ENCODE measurements around the gene CACNA1H.

CACNA1H gene

DNA sequence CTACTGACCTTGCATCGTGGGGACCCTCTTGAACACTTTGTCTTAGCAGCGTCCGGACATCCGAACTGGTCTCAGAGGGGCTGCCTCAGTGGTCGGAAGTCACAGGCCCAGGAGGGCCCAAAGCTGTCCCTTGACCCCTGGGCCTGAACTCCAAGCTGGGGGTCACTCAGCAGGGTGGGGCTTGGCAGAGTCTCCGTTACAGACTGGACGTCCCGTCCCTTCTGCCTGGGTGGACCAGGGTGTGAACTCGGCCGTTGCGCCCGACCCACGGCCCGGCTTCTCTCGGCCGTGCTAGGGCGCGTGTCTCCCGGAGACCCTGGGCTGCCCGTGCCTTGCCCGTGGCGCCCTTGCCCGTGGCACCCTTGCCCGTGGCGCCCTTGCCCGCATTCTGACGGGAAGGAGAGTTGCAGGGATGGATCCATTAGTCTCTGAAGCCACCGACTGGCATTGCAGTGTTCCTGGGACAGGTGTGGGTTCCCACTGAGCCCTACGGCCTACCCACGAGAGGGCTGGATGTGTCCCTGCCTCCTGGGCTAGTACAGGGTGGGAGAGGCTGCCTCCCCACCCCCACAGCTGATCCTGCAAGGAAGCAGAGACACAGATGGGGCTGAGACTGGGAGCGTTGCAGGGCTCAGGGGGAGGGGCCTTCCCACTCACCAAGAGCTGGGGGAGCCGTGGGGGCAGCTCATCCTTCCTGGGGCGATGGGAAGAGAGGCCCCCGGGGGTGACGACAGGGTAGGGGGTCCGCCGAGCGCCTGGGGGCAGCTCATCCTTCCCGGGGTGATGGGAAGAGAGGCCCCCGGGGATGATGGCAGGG is 4.9 kb downstream of the CACNA1H start:
- no peak for DNase-seq (ENCODE audit: low read depth in 1 of 2, low spot score in 1 of 2)

DNA sequence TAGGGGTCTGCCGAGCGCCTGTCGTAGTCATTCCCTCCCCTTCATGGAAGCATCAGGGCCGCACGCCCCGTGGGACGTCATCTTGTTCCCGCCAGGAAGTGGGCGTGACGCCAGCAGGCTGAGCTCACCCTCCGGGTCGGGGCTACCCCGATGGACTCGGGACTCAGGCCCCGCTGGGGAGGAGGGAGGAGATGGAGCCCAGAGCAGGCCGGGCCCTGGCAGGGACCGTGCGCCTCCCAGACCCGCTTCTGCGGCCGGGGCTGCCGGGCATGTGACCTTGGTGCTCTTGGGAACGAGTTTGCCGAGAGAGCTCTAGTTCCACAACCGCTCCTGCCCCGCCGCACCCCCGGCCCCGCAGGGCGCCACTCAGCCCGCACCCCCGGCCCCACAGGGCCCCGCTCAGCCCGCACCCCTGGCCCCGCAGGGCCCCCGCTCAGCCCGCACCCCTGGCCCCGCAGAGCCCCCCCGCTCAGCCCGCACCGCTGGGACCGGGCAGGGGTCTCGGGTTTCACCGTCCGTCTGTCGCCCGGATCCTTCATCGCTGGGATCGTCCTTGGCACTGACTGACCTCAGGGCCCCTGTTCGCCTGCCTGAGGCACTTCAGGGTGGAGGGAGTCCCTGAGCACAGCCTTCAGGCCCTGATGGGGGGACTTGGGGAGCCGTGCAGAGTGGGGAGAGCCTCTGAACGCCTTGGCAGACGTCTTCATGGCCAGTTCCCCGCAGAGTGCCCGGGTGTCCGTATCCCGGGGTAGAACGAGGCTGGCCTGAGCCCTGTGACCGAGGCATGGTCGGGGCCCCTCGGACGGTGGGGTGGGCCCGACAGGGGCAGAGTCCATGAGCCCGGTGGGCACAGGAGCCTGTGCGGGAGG is 5.8 kb downstream of the CACNA1H start:
- DNase-seq (ENCODE audit: low read depth in 1 of 2, low spot score in 1 of 2): no peak

DNA sequence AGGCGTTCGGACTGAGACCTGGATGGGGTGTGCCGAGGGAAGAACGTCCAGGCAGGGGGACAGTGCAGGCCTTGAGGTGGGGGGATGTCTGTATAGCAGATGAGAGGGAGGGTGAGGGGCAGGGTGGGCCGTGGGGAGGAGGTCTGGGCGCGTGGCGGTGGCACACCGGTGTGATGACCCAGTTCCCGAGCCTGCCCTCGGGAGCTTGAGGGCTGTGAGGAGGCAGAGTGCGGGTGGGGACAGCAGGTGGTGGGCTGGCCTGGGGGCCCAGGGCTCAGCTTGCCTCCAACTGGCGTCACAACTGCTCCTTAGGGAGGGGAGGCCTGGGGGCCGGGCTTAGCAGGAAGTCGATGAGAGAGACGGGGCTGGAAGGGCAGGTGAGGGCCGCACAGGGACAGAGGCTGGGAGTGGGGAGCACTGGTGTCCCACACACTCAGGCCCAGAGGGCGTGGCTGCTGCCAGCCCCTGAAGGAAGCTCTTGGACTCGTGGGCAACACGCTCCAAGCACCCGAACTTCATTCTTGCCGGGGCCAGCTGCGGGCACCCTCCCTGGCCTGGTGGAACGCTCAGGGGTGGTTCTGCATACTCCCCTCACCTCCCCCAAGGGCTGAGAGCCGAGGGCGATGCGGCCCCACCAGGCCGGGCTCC is 6.5 kb downstream of the CACNA1H start:
- no peak for DNase-seq (ENCODE audit: low read depth in 1 of 2, low spot score in 1 of 2)

- no peak for DNase-seq (ENCODE audit: low read depth in 1 of 2, low spot score in 1 of 2)
Measured at GRCh38 chr16:1159973-1160772, 7.3 kb downstream of the CACNA1H start.

DNA sequence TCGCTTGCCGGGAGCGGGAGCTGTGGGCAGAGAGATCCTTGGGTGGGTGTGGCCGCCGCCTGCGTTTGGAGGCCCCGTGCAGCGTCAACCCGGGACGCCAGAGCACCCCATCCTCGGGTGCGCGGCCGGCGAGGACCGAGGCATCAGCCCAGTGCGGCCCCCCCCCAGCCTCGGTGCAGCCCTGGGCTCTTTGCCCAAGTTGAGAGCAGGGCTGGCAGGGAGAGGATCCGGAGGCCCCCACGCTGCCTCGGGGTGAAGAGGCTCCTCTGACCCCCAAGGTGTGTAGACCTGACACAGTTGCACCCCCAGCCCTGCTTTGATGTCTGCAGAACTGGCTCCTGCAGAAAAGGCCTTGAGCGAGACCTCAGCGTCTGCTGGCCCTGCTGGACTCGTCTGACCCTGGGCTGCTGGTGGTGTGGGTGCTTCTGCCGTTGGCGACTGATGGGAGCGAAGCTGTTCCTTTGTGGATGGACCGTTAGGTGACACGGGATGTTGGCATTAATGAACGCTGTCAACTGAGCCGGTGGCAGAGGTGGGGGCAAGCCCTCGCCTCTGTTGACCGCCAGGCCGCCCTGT is 8.0 kb downstream of the CACNA1H start:
- DNase-seq (ENCODE audit: low read depth in 1 of 2, low spot score in 1 of 2): no peak

- DNase-seq (ENCODE audit: low read depth in 1 of 2, low spot score in 1 of 2): no peak
Measured at GRCh38 chr16:1162701-1163566, 10.0 kb downstream of the CACNA1H start.

DNA sequence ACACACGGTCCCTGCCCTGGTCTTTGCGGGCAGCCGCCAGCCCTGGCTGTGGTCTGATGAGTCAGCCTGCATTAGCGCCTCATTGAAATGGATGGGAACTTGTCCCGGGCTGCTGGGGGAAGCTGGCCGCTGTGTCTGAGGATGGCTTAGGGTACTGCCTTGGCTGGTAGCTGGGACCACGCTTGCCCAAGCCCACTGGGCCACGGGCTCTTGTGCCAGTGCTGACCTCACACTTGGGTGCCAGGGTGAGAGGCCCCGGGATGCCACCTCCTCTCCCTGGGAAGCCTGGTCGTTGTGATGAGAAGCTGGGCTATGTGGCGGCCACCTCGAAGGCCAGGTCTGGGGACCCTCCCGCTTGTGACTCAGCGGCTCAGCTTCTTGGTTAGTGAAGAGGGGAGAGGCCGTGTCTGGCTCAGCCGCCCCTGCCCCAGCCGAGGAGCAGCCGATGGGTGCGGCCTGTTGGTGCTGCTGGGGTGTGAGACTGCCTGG is 10.7 kb downstream of the CACNA1H start:
- DNase-seq (ENCODE audit: low read depth in 1 of 2, low spot score in 1 of 2): no peak

DNA sequence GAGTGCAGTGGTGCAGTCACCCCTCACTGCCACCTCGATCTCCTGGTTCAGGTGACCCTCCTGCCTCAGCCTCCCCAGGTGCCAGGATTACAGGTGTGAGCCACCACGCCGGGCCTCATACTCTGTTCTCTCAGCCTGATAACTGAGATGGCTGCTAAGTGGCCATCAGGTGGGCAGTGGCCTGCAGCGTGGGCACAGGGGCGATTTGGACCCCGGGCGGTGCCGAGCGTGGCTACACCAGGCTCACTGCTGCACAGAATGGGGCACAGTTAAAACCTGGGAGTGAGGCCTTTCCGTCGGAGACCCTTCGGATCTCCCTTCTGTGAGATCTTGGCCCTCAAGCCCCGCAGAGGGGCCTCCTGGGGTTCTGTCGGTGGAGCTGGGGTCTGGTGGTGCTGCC is 11.5 kb downstream of the CACNA1H start:
- DNase-seq (ENCODE audit: low read depth in 1 of 2, low spot score in 1 of 2): no peak

DNA sequence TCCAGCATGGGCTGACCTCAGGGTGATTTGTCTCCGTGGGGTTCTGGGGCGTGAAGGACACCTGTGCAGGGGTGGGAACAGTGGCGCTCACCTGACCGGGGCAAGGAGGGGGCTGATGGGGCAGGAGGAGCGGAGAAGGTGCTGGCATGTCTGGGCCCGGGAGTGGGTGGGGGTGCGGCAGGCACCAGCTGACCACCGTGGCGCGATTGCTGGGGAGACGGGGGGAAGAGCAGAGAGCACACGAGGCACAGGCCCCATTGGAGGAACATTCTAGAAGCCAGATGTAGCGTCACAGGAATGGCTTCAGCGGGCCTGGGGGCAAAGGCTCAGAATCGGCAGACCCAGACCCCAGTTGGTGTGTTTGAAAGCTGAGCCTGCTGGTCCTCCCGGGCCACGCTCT is 12.1 kb downstream of the CACNA1H start:
- DNase-seq (ENCODE audit: low read depth in 1 of 2, low spot score in 1 of 2): no peak

DNA sequence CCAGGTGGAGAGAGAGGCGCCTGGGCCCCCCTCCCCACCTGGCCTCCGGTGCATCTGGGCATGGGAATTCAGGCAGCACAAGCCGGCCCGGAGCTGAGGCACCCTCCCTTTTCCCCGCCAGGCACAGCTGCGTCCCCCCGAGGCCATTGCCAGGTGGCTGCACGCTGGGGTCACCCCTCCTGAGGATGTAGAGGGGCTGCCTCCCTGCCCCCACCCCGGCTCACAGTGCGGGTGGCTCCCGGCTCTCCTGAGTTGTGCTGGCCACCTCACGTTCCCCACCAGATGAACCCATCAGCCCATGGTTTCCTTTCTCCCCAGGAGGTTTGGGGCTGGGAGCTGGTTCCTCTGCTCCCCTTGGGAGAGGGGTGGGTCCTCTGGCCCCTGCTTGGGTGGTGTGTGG is 12.6 kb downstream of the CACNA1H start:
- DNase-seq (ENCODE audit: low read depth in 1 of 2, low spot score in 1 of 2): no peak

DNA sequence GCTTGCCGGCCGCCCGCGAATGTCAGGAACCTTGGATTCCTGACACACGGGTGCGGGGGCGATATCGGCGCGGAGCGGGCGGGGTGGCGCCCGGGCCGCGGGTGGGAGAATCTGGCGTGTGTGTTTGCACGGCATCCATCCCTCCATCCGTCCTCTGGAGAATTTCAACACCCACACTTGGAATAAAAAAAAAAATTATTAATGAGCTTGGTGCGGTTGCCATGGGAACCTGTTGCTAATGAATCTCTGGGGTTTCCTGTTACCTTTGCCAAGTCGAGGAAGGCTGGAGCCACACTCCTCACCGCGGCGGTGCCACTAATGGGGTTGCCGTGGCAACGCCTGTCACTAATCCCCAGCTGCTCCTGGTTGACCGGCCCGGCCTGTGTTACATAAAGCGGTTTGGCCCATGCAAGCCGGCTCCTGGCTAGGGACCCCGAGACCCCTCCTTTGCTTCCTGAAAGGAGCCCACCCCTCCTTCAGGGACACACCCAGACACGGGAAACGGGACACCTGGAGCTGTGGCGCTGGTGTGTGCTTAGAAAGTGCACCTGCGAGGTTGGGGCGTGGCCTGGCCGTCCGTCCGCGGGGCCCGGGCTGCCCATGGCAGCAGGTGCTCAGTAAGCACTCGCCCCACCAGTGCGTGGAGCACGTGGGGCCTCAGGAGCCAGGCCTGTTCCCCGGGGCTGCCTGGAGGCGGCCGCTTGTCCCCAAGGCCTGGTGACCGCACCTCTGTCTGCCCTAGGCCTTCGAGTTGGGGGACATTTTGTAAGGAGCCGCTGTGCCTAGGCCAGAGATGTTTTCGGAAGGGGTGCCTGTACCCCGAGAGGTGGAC is 14.6 kb downstream of the CACNA1H start:
- DNase-seq (ENCODE audit: low read depth in 1 of 2, low spot score in 1 of 2): no peak

GRCh38 chr16:1168837-1169236 is 15.9 kb downstream of the CACNA1H start:
- DNase-seq (ENCODE audit: low read depth in 1 of 2, low spot score in 1 of 2): no peak

DNA sequence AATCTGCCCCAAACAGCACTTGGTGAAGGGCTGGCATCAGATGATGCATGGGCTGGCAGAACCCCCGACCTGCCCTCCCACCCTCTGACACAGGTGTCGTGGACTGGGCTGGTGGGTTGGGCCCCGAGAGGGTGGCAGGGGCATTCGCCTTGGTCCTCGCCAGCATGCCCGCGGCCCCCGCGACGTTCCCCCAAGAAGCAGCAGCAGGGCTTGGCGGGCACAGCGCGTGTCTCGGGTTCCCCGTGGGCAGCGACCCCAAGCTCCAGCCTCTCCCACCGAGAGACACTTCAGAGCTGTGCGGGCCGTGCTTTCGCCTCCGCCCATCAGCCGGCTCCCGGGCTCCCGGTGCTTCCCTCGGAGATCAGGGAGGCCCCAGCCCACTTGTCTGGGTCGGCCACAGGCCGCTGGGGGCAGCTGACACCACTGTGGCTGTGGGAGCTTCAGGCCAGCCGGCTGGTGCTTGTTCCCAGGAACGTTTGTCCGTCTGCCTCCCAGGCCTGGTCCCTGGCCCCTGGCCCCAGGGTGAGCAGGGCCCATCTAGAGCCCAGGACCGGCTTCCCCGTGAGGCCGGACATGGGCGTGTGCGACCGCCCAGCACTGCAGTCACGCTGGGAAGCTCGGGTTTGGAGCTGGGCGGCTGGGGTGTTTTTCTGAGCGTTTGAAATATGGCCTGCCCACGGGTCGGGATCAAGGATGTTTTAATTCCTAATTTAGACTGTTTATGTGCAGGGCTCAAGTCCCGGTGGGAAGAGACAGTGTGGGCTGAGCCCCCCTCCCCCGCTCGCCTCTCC is 16.6 kb downstream of the CACNA1H start:
- DNase-seq (ENCODE audit: low read depth in 1 of 2, low spot score in 1 of 2): no peak

DNA sequence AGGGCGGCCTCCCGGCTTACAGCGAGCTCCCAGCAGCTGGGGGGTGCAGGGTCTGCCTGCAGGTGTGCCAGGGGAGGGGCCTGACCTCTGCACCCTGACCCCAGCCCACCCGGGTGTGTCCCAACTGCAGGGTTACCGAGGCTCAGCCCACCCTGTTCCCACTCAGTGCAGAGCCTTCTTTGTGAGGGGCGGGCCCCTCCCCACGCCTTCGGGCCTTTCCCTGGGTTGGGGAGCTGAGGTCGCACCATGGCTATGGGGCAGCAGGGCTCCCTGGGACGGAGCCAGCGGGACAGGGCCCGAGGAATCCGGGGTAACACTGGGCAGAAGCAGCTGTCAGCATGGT is 17.1 kb downstream of the CACNA1H start:
- no peak for DNase-seq (ENCODE audit: low read depth in 1 of 2, low spot score in 1 of 2)

- DNase-seq (ENCODE audit: low read depth in 1 of 2, low spot score in 1 of 2): no peak
Measured at GRCh38 chr16:1171001-1171400, 18.1 kb downstream of the CACNA1H start.

GRCh38 chr16:1171854-1172428 is 19.0 kb downstream of the CACNA1H start:
- no peak for DNase-seq (ENCODE audit: low read depth in 1 of 2, low spot score in 1 of 2)

- DNase-seq (ENCODE audit: low read depth in 1 of 2, low spot score in 1 of 2): no peak
Measured at GRCh38 chr16:1172651-1173050, 19.7 kb downstream of the CACNA1H start.

Data from stimulated activated CD4-positive, alpha-beta T cell treated with anti-CD3 and anti-CD28 coated beads, Interleukin-15, amount 100 ng/mL, for 1 hour (primary cell).